Measurements from ENCODE around the gene NDUFC1. TPM values are rescaled to one million over a fixed set of nuclear protein-coding genes. Genes with fewer than 3 reads are reported as not detected.

Gene NDUFC1
- total and polyA plus RNA-seq, 9 of the 15 experiments (the other 6 are each of a cell fraction or from before 2014, with no cell fraction given), result 58.9 to 378 (median 120) TPM

- TF ChIP-seq FOXK2 (conservative IDR thresholded peaks at IDR 0.05 in 1 of 2, IDR thresholded peaks at IDR 0.05 in 1 of 2; ENCODE audit: low read depth in 2 of 2) (0 out of 4 replicates have a peak, but pooled peaks of 1 of the 2 experiments have one; percentile 9), ZNF23 (CRISPR knock-in tag; IDR thresholded peaks at IDR 0.05) (no peak), MEF2D (tag; conservative IDR thresholded peaks at IDR 0.05; ENCODE audit: low read depth) (no peak), ZNF764 (CRISPR knock-in tag; IDR thresholded peaks at IDR 0.05; ENCODE audit: low read depth) (no peak), HDAC1 (IDR thresholded peaks at IDR 0.05) (peak in 1 of 2 experiments; percentile 98; a peak in 2 of 4 replicates), RBBP5 (IDR thresholded peaks at IDR 0.05; ENCODE audit: borderline replicate concordance, insufficient read depth, low read length, poor library complexity, severe bottlenecking) (peak; percentile 91), RHOXF2B (CRISPR knock-in tag; conservative IDR thresholded peaks at IDR 0.05) (no peak), LEF1 (IDR thresholded peaks at IDR 0.05) (no peak), HDAC3 (IDR thresholded peaks at IDR 0.05; ENCODE audit: borderline replicate concordance, partially characterized antibody) (no peak), ZNF436 (CRISPR knock-in tag; IDR thresholded peaks at IDR 0.05) (no peak), ZNF282 (CRISPR knock-in tag; IDR thresholded peaks at IDR 0.05) (no peak), MYC (IDR thresholded peaks at IDR 0.05; ENCODE audit: low read depth, low read length) (peak; percentile 98), MYC (CRISPR knock-in tag; IDR thresholded peaks at IDR 0.05; ENCODE audit: borderline replicate concordance, low read depth) (peak; percentile 73; the same call in 1 of the 2 replicates), BCL6 (CRISPR knock-in tag; IDR thresholded peaks at IDR 0.05) (no peak), ZBTB40 (IDR thresholded peaks at IDR 0.05) (peak; percentile 80), ZBTB40 (CRISPR knock-in tag; IDR thresholded peaks at IDR 0.05) (no peak), ZNF239 (CRISPR knock-in tag; IDR thresholded peaks at IDR 0.05) (no peak), PHB (CRISPR knock-in tag; IDR thresholded peaks at IDR 0.05) (no peak)
- TF ChIP-seq, protein P1, sequence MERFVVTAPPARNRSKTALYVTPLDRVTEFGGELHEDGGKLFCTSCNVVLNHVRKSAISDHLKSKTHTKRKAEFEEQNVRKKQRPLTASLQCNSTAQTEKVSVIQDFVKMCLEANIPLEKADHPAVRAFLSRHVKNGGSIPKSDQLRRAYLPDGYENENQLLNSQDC (CRISPR knock-in tag; IDR thresholded peaks at IDR 0.05), result peak; percentile 57; the same call in 1 of the 2 replicates
These were observed 1.0 kb downstream of the NDUFC1 start, which contains the start of gene NAA15 (continued) for GRCh38 chr4:139301113-139301820.

All from K562 (cell line).